BE2C (cell line): ENCODE results near the gene PLCB1.

ENCODE experiments used
- DNase-seq: peaks from one replicate; pipeline ENCODE4 v3.0.0-alpha.2; 2020
- H3K27me3 ChIP-seq: fragments of 250-450 bp; sonication (Bioruptor Pico); 2 replicates; pipeline ENCODE4 v1.5.1; 2020; ENCODE audit warnings: mild to moderate bottlenecking
- H3K36me3 ChIP-seq: fragments of 250-450 bp; sonication (Bioruptor Pico); 2 replicates; pipeline ENCODE4 v1.5.1; 2020; ENCODE audit warnings: mild to moderate bottlenecking
- H3K4me1 ChIP-seq: fragments of 250-450 bp; sonication (Bioruptor Pico); 2 replicates; pipeline ENCODE4 v1.5.1; 2020
- H3K4me3 ChIP-seq: 2 replicates; pipeline ENCODE4 v1.5.1; 2011; ENCODE audit warnings: low read depth, low read length
- H3K9me3 ChIP-seq: fragments of 250-450 bp; sonication (Bioruptor Pico); 2 replicates; pipeline ENCODE4 v1.5.1; 2020
- TF ChIP-seq, protein P1 (sequence below): IDR thresholded peaks from 2 replicates; pipeline ENCODE4 v1.5.1; 2012; ENCODE audit warnings: mild to moderate bottlenecking, low read depth, low read length

PLCB1 gene

DNA sequence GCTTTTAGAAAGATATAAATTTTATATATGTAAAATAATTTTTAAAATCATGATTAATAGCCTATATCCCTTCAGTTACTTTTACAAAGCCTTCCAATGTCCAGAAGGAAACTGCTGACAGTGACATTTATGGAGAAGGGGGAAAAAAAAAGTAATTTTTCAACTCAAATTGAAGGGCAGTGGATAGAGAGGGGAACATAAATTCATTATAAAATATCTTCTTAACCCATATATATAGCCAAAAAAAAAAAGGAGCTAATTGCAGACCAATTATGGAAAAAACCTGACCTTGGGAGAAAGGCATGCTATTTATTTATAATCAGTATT lies 392.9 kb downstream of the PLCB1 start:
- no peaks in the 10 kb centered on the region for H3K36me3 ChIP-seq
- H3K27me3 ChIP-seq, result no peaks in the 10 kb centered on the region
- DNase-seq, result no peak
- H3K4me3 ChIP-seq, result no peak overlapping the region
- no peaks in the 10 kb centered on the region for H3K9me3 ChIP-seq
- TF ChIP-seq, protein P1, sequence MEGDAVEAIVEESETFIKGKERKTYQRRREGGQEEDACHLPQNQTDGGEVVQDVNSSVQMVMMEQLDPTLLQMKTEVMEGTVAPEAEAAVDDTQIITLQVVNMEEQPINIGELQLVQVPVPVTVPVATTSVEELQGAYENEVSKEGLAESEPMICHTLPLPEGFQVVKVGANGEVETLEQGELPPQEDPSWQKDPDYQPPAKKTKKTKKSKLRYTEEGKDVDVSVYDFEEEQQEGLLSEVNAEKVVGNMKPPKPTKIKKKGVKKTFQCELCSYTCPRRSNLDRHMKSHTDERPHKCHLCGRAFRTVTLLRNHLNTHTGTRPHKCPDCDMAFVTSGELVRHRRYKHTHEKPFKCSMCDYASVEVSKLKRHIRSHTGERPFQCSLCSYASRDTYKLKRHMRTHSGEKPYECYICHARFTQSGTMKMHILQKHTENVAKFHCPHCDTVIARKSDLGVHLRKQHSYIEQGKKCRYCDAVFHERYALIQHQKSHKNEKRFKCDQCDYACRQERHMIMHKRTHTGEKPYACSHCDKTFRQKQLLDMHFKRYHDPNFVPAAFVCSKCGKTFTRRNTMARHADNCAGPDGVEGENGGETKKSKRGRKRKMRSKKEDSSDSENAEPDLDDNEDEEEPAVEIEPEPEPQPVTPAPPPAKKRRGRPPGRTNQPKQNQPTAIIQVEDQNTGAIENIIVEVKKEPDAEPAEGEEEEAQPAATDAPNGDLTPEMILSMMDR, result no peak
- peaks cover 33% of the 10 kb centered on the region for H3K4me1 ChIP-seq

DNA sequence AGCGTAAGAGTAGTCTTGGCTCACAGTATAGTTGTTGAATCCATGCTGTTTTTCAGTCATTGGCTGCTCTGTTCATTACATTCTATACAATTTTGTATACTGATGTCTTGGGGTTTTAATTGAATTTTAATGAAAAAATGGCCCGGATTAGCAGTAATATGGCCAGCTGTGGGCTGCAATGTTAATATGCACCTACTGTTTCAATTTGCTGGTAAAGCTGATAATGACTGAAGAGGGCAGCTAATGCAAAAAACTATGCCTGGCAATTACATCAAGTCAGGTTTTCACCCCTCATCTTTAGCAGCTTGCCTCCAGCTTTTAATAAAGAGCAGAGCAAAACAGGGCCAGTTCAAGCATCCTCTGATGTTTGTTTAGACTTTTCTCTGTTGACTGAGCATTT lies 394.5 kb downstream of the PLCB1 start:
- H3K36me3 ChIP-seq, result no peaks in the 10 kb centered on the region
- peaks cover 38% of the 10 kb centered on the region for H3K4me1 ChIP-seq
- H3K4me3 ChIP-seq, result no peak overlapping the region
- TF ChIP-seq, protein P1, result no peak
- DNase-seq, result no peak
- no peaks in the 10 kb centered on the region for H3K9me3 ChIP-seq
- no peaks in the 10 kb centered on the region for H3K27me3 ChIP-seq

DNA sequence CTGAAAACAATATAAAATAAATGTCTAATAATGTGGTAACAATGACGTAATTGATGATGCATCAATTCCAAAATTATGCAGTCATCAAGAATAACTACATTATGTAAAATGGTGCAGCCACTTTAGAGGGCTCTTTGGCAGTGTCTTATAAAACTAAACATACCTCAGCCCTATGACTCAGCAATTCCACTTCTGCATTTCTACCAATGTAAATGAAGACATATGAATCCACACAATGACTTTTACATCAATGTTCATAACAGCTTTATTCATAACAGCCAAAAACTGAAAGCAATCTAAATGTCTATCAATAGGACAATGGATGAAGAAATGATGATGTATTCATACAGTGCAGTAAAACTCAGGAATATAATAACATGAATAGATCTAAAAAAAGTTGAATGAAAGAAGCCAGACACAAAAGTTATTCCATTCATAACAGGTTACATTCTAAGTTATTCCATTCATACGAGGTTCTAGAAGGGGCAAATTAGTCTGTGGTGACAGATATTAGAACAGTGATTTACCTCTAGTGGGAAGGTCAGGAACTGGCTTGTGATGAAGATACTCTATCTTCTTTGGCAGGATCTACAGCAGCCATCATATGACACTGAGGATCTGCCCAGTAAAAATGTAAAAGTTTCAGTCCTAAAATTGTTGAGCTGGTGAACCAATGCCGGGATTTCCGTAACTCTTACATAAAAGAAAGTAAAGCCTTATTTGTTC lies 396.1 kb downstream of the PLCB1 start:
- H3K4me3 ChIP-seq, result no peak overlapping the region
- peaks cover 35% of the 10 kb centered on the region for H3K4me1 ChIP-seq
- DNase-seq, result no peak
- H3K27me3 ChIP-seq, result no peaks in the 10 kb centered on the region
- H3K9me3 ChIP-seq, result no peaks in the 10 kb centered on the region
- no peaks in the 10 kb centered on the region for H3K36me3 ChIP-seq
- TF ChIP-seq, protein P1, result no peak

DNA sequence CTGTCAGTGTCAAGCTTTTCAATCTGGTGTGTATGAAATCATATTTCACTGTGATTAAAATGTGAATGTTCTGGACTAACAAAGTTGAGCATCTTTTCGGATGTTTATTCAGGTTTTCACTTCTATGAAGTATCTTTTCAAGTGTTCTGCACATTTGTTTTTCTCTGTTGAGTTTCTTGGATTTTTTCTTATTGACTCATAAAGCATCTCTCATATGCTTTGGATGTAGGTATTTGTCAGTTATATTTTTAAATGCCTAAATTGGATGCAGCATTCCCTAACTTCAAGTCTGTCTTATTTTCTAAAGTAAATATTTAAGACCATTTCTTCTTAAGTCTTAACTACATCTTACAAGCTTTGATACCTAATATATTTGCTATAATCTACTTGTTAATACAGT lies 398.0 kb downstream of the PLCB1 start:
- TF ChIP-seq, protein P1, result no peak
- Histone ChIP-seq H3K4me3 (no peak overlapping the region), H3K36me3 (no peaks in the 10 kb centered on the region), H3K4me1 (peaks cover 31% of the 10 kb centered on the region), H3K9me3 (no peaks in the 10 kb centered on the region; the same call in 1 of the 2 replicates), H3K27me3 (no peaks in the 10 kb centered on the region)
- DNase-seq, result no peak

DNA sequence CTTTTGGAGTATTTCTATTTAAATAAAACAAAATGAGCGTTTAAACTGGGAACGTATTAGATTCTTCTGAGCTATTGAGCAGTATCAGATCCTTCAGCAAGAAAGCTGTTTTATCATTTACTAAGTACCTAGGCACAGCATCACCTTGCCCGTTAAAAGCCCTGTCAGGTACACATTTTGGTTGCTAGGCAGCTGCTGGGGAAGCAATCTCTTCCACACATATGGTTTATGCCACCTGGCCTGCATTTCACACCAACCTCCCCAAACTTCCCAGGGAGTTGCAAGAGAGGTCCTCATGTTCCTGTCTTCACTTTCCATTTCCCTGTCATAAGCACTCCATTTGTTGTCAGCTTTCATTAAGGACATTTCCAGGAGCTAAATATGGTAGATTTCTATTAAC lies 400.1 kb downstream of the PLCB1 start:
- H3K4me3 ChIP-seq, result no peak overlapping the region
- H3K4me1 ChIP-seq, result peaks cover 24% of the 10 kb centered on the region
- DNase-seq, result no peak
- H3K27me3 ChIP-seq, result no peaks in the 10 kb centered on the region
- TF ChIP-seq, protein P1, result no peak
- no peaks in the 10 kb centered on the region; the same call in 1 of the 2 replicates for H3K9me3 ChIP-seq
- no peaks in the 10 kb centered on the region for H3K36me3 ChIP-seq

DNA sequence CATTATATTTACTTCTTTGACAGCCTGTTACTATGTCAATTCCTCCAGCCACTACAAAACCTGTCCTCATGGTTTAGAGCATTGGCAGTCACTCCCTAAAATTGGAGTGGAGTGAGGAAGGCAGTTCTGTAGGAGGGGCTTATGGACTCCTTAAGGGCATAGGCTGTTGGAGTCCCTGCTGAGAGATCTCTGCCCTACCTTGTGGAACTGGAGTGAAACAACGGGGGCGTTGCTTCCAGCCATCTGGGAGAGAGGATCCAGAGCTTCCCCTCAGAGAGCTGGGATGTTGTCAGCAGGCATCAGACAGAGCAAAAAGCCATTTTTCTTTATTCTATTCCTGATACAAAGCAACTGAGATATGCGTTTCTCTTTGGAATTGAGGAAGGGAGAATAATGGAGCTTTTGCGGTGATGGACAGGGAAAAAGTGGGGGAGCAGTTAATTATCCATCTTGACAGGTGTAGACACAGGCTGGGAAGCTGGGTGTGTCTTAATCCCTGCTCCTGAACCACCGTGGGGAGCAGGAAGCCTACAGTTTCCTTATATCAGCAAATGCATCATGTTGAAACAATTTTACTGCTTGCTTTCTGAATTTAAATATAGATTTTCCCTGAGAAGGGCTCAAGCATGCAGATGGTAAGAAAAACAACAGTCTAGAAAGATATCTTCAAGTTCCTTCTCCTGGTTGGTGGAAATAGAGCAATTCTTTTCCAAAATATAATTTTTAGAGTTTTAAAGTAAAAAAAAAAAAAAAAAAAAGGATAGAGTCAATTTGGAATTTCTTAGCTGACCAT lies 402.5 kb downstream of the PLCB1 start:
- TF ChIP-seq, protein P1, result no peak
- Histone ChIP-seq H3K36me3 (no peaks in the 10 kb centered on the region), H3K27me3 (no peaks in the 10 kb centered on the region), H3K4me3 (no peak overlapping the region), H3K4me1 (peaks cover 14% of the 10 kb centered on the region), H3K9me3 (no peaks in the 10 kb centered on the region; the same call in 1 of the 2 replicates)
- DNase-seq, result peak; percentile 34
